GM12872 (cell line): ENCODE measurements around the gene GLCE.

Source experiments
- TF ChIP-seq, protein P1 (sequence below): IDR thresholded peaks from 3 replicates; pipeline ENCODE4 v1.5.1; 2011; ENCODE audit warnings: low read depth, mild to moderate bottlenecking, low read length, moderate library complexity; ENCODE audit not compliant: insufficient read depth

GLCE gene

DNA sequence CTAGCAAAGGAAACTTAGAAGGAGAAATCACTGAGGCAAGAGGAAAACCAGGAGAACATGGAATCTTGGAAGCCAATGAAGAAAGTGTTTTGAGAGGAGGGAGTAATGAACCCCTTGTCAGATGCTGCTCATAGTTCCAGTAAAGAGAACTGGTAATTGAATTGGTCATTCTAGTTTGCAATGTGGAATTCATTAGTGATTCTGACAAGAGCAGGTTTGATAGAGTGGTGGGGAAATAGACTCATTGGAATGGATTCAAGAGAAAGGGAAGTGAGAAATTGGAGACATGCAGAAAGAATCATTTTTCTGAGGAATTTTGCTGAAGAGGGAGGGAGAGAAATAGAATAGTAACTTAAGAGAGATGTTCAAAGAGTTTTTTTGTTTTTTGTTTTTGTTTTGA lies 21.0 kb downstream of the GLCE start:
- TF ChIP-seq, protein P1, sequence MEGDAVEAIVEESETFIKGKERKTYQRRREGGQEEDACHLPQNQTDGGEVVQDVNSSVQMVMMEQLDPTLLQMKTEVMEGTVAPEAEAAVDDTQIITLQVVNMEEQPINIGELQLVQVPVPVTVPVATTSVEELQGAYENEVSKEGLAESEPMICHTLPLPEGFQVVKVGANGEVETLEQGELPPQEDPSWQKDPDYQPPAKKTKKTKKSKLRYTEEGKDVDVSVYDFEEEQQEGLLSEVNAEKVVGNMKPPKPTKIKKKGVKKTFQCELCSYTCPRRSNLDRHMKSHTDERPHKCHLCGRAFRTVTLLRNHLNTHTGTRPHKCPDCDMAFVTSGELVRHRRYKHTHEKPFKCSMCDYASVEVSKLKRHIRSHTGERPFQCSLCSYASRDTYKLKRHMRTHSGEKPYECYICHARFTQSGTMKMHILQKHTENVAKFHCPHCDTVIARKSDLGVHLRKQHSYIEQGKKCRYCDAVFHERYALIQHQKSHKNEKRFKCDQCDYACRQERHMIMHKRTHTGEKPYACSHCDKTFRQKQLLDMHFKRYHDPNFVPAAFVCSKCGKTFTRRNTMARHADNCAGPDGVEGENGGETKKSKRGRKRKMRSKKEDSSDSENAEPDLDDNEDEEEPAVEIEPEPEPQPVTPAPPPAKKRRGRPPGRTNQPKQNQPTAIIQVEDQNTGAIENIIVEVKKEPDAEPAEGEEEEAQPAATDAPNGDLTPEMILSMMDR = no peak

DNA sequence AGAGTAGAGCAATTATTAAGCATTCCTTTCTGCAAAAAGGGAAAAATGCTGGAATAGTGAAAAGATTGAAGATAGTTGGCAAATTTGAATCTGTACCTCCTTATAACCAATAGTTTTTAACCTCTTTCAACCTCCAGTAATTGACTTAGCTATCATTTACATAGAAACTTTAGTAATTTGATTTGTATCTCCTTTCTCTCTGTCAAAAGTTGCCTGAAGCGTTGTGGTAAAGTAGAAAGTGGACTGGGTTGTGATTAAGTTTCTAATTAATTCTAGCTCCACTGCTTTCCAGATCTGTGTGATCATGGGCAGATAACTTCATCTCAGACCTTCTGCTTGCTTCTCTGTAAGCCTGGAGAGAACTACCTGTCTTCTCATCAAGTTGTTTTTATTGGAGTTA lies 24.8 kb downstream of the GLCE start:
- TF ChIP-seq, protein P1 = no peak

GRCh38 chr15:69185706-69186105 lies 25.3 kb downstream of the GLCE start:
- TF ChIP-seq, protein P1 = no peak

DNA sequence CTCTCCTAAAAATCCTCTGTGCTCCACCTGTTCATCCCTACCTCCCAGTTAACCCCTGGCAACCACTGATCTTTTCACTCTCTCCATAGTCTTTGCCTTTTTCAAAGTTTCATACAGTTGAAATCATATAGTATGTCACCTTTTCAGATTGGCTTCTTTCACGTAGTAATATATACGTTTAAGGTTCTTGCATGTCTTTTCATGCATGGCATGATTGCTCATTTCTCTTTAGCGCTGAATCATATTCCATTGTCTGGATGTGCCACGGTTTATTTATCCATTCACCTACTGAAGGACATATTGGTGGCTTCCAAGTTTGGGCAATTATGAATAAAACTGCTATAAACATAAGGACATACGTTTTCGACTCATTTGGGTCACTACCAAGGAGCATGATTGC lies 28.7 kb downstream of the GLCE start:
- TF ChIP-seq, protein P1 = no peak

- TF ChIP-seq, protein P1 = no peak
Measured at GRCh38 chr15:69190091-69190490, 29.7 kb downstream of the GLCE start.

GRCh38 chr15:69190504-69190903 lies 30.1 kb downstream of the GLCE start:
- TF ChIP-seq, protein P1 = no peak

- TF ChIP-seq, protein P1 = no peak
Measured at GRCh38 chr15:69194025-69194827, 33.8 kb downstream of the GLCE start.
